Right atrium auricular region (tissue), 2 donors: ENCODE data around the gene B9D2. TPM values are rescaled to one million over a fixed set of nuclear protein-coding genes. Genes with fewer than 3 reads are reported as not detected.
A peak's percentile ranks its signal among the peaks of the same experiment; 100 is the strongest.

Experiments used
- DNase-seq: peaks from one replicate; pipeline ENCODE4 v3.0.0-alpha.2; 2019; ENCODE audit warnings: low spot score
- H3K27ac ChIP-seq, 2 donors: fragments of 200-600 bp; sonication (generic); 1 replicate in 1 of 2; 2 replicates in 1 of 2; pipeline ENCODE4 v1.5.1; 2016 to 2019
- H3K27me3 ChIP-seq, 2 donors: fragments of 200-600 bp; sonication (generic); one replicate each; pipeline versions ENCODE4 v1.5.1 to v1.6.0; 2017 to 2019
- H3K36me3 ChIP-seq: fragments of 200-600 bp; sonication (generic); one replicate; pipeline ENCODE4 v1.5.1; 2016
- H3K4me1 ChIP-seq, 2 donors: fragments of 200-600 bp; sonication (generic); one replicate each; pipeline versions ENCODE4 v1.5.1 to v1.6.0; 2017 to 2019
- H3K4me3 ChIP-seq, 2 donors: fragments of 200-600 bp; sonication (generic); 1 replicate in 1 of 2; 2 replicates in 1 of 2; pipeline ENCODE4 v1.5.1; 2017 to 2019; ENCODE audit warnings: mild to moderate bottlenecking in 1 of 2, moderate library complexity in 1 of 2
- H3K9me3 ChIP-seq, 2 donors: fragments of 200-600 bp; sonication (generic); one replicate each; pipeline ENCODE4 v1.5.1; 2019
- total RNA-seq, 2 donors: library from RNA; depleted of rRNA; stranded (reverse); fragments of >200 nt; gene quantifications; one replicate each; pipeline ENCODE4 v1.1.0, GENCODE V29; 2016
- TF ChIP-seq, protein P1 (sequence below), 2 donors: fragments of 200-600 bp; sonication (generic); IDR thresholded peaks; one replicate each; pipeline ENCODE4 v1.5.1; 2019; ENCODE audit warnings: antibody characterized with exemption in 2 of 2

The B9D2 gene
- total RNA-seq, 2 donors from 2014 or later = 1.9 to 3.8 TPM

DNA sequence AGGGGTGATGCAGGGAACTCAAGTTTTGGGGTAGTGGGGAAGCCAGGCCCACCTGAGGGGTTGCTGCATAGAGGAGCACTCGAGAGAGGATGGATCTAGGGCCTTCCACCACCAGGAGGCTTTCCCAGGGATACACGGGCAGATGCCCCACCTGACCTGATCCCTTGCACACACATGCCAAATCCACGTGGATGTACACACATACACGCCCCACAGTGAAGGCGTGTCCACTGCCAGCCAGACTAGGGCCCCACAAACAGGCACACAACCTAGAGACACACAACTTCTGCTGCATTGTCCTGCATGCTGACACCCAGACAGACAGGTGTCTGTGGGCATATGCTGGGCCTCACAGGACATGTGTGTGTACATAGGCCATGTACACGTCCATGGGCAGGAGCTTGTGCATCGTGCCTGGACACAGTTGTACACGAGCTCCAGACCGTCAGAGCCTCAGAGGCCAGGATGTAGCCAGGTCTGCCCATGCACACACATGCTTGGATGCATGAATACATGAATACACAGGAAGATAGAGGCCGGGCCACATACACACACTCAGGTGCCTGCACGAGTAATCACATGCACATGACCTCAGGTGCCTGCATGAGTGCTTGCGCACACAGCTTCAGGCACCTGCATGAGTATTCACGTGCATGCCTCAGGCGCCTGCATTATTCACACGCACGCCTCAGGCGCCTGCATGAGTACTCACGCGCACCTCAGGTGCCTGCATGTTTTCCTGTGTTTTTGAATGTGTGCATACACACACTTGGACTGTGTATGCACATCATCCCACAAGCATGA, 45.1 kb downstream of the B9D2 start:
- H3K4me1 ChIP-seq = peaks cover 3 to 29% of the 10 kb centered on the region in 2 donors
- no peak for DNase-seq
- no peak overlapping the region for H3K4me3 ChIP-seq
- H3K27me3 ChIP-seq = no peaks in the 10 kb centered on the region
- TF ChIP-seq, protein P1, sequence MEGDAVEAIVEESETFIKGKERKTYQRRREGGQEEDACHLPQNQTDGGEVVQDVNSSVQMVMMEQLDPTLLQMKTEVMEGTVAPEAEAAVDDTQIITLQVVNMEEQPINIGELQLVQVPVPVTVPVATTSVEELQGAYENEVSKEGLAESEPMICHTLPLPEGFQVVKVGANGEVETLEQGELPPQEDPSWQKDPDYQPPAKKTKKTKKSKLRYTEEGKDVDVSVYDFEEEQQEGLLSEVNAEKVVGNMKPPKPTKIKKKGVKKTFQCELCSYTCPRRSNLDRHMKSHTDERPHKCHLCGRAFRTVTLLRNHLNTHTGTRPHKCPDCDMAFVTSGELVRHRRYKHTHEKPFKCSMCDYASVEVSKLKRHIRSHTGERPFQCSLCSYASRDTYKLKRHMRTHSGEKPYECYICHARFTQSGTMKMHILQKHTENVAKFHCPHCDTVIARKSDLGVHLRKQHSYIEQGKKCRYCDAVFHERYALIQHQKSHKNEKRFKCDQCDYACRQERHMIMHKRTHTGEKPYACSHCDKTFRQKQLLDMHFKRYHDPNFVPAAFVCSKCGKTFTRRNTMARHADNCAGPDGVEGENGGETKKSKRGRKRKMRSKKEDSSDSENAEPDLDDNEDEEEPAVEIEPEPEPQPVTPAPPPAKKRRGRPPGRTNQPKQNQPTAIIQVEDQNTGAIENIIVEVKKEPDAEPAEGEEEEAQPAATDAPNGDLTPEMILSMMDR (IDR thresholded peaks at IDR 0.05) = no peak
- peaks cover 63% of the 10 kb centered on the region for H3K36me3 ChIP-seq
- H3K9me3 ChIP-seq = no peaks in the 10 kb centered on the region
- H3K27ac ChIP-seq = no peak overlapping the region

DNA sequence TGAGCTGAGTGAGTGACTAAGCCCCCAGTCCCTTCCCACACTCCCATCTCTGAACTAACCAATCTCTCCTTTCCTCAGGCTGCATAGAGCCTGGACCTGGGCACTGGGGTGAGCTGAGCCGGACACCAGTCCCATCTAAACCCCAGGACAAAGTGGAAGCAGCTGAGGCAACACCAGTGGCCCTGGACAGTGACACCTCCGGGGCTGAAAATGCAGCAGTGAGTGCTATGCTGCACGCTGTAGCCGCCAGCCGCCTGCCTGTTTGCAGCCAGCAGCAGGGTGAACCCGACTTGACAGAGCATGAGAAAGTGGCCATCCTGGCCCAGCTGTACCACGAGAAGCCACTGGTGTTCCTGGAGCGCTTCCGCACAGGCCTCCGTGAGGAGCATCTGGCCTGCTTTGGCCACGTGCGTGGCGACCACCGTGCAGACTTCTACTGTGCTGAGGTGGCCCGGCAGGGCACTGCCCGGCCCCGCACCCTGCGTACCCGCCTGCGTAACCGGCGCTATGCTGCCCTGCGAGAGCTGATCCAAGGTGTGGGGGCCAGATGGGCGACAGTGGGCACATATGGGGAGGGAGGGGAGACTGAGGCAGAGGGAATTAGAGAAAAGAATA, 47.5 kb downstream of the B9D2 start:
- Histone ChIP-seq H3K36me3 (peaks cover 78% of the 10 kb centered on the region), H3K4me1 (peaks cover 0 to 12% of the 10 kb centered on the region in 2 donors), H3K27me3 (no peaks in the 10 kb centered on the region), H3K9me3 (no peaks in the 10 kb centered on the region), H3K4me3 (no peak overlapping the region), H3K27ac (no peak overlapping the region)
- TF ChIP-seq, protein P1 (IDR thresholded peaks at IDR 0.05) = no peak
- DNase-seq = no peak

DNA sequence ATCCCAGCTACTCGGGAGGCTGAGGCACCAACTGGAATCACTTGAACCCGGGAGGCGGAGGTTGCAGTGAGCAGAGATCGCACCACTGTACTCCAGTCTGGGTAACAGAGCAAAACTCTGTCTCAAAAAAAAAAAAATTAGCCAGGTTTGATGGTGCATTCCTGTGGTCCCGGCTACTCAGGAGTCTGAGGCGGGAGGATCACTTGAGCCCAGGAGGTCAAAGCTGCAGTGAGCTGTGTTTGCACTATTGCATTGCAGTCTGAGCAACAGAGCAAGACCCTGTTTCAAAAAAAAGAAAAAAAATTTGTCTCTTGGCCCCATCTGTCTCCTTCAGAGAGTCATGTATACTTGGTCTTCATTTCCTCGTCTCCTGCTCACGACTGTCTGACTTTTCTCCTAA, 52.3 kb downstream of the B9D2 start:
- H3K27ac ChIP-seq = no peak overlapping the region

DNA sequence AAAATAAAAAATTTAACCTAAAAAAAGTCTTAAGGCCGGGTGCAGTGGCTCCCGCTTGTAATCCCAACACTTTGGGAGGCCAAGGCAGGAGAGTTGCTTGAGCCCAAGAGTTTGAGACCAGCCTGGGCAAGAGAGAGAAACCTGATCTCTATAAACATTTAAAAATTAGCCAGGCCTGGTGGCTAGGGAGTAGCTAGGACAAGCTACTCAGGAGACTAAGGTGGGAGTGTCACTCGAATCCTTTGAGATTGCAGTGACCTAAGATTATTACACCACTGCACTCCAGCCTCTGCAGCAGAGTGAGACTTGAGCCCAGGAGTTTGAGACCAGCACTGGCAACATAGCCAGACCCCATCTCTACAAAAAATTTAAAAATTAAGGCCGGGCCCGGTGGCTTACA, 52.9 kb downstream of the B9D2 start:
- TF ChIP-seq, protein P1 (IDR thresholded peaks at IDR 0.05) = no peak

More for the DNA sequence above, 52.3 kb downstream of the B9D2 start:
- no peaks in the 10 kb centered on the region for H3K27me3 ChIP-seq
- no peak overlapping the region for H3K4me3 ChIP-seq
- DNase-seq = no peak
- no peaks in the 10 kb centered on the region for H3K9me3 ChIP-seq
- peaks cover 43% of the 10 kb centered on the region for H3K36me3 ChIP-seq
- TF ChIP-seq, protein P1 (IDR thresholded peaks at IDR 0.05) = no peak
- peaks cover 0 to 37% of the 10 kb centered on the region in 2 donors for H3K4me1 ChIP-seq

DNA sequence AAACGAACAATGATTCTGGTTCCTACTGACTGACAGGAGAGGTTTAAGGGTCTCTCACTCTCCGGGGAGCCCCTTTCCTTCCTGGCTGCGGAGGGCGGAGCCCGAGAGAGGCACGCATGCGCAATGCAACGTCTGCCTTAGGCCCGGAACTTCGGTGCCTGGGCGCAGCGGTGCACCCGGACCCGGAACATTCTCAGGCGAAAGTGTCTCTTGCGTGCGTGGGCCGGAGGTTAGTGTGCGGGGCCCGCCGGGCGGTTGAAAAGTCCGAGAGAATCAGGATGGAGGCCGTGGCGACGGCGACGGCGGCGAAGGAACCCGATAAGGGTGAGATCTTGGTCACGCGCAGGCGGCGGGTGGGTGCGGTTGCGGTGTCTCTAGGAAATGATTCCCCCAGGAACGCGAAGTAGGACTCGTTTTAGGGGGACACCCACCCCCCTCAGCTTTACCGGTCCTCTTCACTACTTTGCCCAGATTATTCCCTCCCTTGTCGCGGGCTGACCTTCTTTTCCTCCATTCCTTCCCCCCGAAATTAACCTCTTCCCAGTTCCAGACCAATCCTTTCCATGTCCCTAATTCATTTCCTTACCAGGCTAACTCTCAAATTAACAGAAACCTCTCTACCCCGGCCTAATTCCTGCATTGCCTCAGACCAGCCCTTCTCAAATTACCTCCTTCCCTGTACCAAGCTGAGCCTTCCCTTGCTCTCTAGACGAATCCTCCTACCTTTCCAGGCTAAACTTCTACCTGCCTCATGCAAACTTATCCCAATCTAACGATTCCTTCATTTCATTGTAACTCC, 53.7 kb downstream of the B9D2 start, which contains the start of gene CCDC97:
Gene CCDC97 (plus strand): TSS at position 140 of the 799 bp plus-strand sequence. CDS start 139 bp downstream, at position 279.
- Histone ChIP-seq H3K36me3 (peaks cover 43% of the 10 kb centered on the region), H3K27ac (peak within 1 kb of the TSS; percentile 96 to 98), H3K9me3 (no peaks in the 10 kb centered on the region), H3K27me3 (no peaks in the 10 kb centered on the region), H3K4me1 (peaks cover 0 to 37% of the 10 kb centered on the region in 2 donors), H3K4me3 (peak within 1 kb of the TSS; percentile 73 to 89)
- DNase-seq = peak; percentile 84
- TF ChIP-seq, protein P1 (IDR thresholded peaks at IDR 0.05) = peak in 1 of 2 donors; percentile 11

More for the DNA sequence above, 52.9 kb downstream of the B9D2 start:
- Histone ChIP-seq H3K27ac (peak overlapping the region; percentile 96 to 98), H3K27me3 (no peaks in the 10 kb centered on the region), H3K36me3 (peaks cover 43% of the 10 kb centered on the region), H3K9me3 (no peaks in the 10 kb centered on the region), H3K4me1 (peaks cover 0 to 37% of the 10 kb centered on the region in 2 donors), H3K4me3 (peak overlapping the region; percentile 73 to 89)
- DNase-seq = no peak
